ENCODE results near the gene JUNB. TPM values are rescaled to one million over a fixed set of nuclear protein-coding genes. Genes with fewer than 3 reads are reported as not detected.

JUNB gene
- total and polyA plus RNA-seq, 2 of the 13 experiments (the other 11 are each of a cell fraction or from before 2014, with no cell fraction given): 7.7 to 8.2 TPM

DNA sequence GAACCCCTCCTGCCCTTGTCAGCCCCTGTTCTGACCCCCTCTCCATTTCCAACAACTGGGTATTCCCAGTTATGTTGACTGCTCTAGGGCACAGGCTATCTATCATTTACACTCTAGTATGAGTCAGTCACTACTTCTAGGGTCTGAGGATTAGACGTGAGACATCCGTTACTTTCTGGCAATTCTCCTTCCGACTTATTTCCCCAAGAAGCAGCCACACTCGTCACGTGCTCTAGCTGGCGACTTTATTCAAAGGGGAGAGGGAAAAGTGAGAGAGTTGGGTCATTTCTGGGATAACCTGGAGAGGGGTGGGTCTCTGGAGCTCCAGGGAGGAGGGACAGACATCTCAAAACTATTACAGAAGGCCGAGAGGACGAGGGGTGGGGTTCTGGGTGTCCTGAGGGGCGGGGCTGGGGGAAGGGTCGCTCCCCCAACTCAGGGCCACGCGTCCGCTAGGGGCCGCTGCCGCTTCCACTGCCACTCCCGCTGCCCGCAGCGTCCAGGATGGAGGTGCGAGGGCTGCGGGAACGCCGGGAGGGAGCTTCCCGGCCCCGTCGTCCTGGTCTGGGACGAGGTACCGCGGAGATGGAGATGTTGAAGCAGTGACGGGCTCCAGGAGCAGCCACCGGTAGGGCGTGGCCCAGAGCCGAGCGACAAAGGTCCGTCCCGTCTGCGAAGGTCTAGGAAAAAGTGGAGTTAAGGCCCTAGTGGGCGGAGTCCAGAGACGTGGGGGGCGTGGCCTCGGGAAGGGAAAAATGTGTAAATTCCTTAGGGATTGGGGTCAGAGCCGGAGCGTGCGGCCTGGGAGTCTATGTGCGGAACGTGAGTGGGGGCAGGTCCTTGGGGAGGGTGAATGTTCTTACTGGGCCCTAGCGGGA, 34.2 kb downstream of the JUNB start (continued):
- no peak for TF ChIP-seq GPBP1L1 (CRISPR knock-in tag; IDR thresholded peaks at IDR 0.05)
- TF ChIP-seq, protein P1, sequence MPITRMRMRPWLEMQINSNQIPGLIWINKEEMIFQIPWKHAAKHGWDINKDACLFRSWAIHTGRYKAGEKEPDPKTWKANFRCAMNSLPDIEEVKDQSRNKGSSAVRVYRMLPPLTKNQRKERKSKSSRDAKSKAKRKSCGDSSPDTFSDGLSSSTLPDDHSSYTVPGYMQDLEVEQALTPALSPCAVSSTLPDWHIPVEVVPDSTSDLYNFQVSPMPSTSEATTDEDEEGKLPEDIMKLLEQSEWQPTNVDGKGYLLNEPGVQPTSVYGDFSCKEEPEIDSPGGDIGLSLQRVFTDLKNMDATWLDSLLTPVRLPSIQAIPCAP (CRISPR knock-in tag; IDR thresholded peaks at IDR 0.05; ENCODE audit: low read depth): no peak
- TF ChIP-seq SIX1 (CRISPR knock-in tag; IDR thresholded peaks at IDR 0.05; ENCODE audit: borderline replicate concordance): no peak
- no peak for TF ChIP-seq POLR2AphosphoS2 (IDR thresholded peaks at IDR 0.05; ENCODE audit: low read depth, low read length)
- TF ChIP-seq SMAD9 (CRISPR knock-in tag; IDR thresholded peaks at IDR 0.05): no peak
- TF ChIP-seq TCF12 (IDR thresholded peaks at IDR 0.05): no peak
- no peak for TF ChIP-seq TCF12 (CRISPR knock-in tag; IDR thresholded peaks at IDR 0.05)
- TF ChIP-seq ZBTB43 (CRISPR knock-in tag; conservative IDR thresholded peaks at IDR 0.05): no peak
- TF ChIP-seq ZNF556 (CRISPR knock-in tag; IDR thresholded peaks at IDR 0.05; ENCODE audit: borderline replicate concordance): no peak
- no peak for TF ChIP-seq ZNF557 (CRISPR knock-in tag; IDR thresholded peaks at IDR 0.05)
- TF ChIP-seq ZNF577 (CRISPR knock-in tag; IDR thresholded peaks at IDR 0.05; ENCODE audit: borderline replicate concordance, low read depth): no peak
- TF ChIP-seq ZSCAN12 (CRISPR knock-in tag; IDR thresholded peaks at IDR 0.05): no peak
- TF ChIP-seq PAX8 (CRISPR knock-in tag; IDR thresholded peaks at IDR 0.05; ENCODE audit: borderline replicate concordance): no peak
- no peak for TF ChIP-seq DNMT3B (CRISPR knock-in tag; conservative IDR thresholded peaks at IDR 0.05)
- no peak for TF ChIP-seq NFIC (IDR thresholded peaks at IDR 0.05; ENCODE audit: low read length)
- no peak for TF ChIP-seq CCDC6 (CRISPR knock-in tag; IDR thresholded peaks at IDR 0.05)
- TF ChIP-seq MAZ (IDR thresholded peaks at IDR 0.05; ENCODE audit: borderline replicate concordance, low read depth, low read length): no peak
- 0 out of 2 replicates have a peak, but pooled peaks have one; percentile 26 for TF ChIP-seq MAZ (CRISPR knock-in tag; IDR thresholded peaks at IDR 0.05; ENCODE audit: low read depth)
- TF ChIP-seq THYN1 (CRISPR knock-in tag; IDR thresholded peaks at IDR 0.05; ENCODE audit: borderline replicate concordance, low read depth): no peak
- no peak for TF ChIP-seq TEAD2 (CRISPR knock-in tag; IDR thresholded peaks at IDR 0.05)
- no peak for TF ChIP-seq ZNF546 (CRISPR knock-in tag; conservative IDR thresholded peaks at IDR 0.05)
- TF ChIP-seq RXRA (CRISPR knock-in tag; IDR thresholded peaks at IDR 0.05): peak; percentile 62
- TF ChIP-seq MTF1 (CRISPR knock-in tag; IDR thresholded peaks at IDR 0.05): no peak
- no peak for TF ChIP-seq ZNF549 (CRISPR knock-in tag; IDR thresholded peaks at IDR 0.05)
- TF ChIP-seq, protein P2, sequence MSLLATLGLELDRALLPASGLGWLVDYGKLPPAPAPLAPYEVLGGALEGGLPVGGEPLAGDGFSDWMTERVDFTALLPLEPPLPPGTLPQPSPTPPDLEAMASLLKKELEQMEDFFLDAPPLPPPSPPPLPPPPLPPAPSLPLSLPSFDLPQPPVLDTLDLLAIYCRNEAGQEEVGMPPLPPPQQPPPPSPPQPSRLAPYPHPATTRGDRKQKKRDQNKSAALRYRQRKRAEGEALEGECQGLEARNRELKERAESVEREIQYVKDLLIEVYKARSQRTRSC (CRISPR knock-in tag; IDR thresholded peaks at IDR 0.05; ENCODE audit: low read depth): no peak
- no peak for TF ChIP-seq FIP1L1 (IDR thresholded peaks at IDR 0.05; ENCODE audit: borderline replicate concordance, insufficient read depth, low read depth, low read length)
- no peak for TF ChIP-seq HMG20A (CRISPR knock-in tag; IDR thresholded peaks at IDR 0.05; ENCODE audit: borderline replicate concordance)
- no peak for TF ChIP-seq ZNF83 (CRISPR knock-in tag; IDR thresholded peaks at IDR 0.05; ENCODE audit: borderline replicate concordance)

Data from HepG2 (cell line).